Activated CD4-positive, alpha-beta T cell treated with anti-CD3 and anti-CD28 coated beads, Interleukin-2, amount 50 U/mL, for 1 hour (primary cell): ENCODE results near the gene DLL4.
"Not testable (repeated sequence)": the region's sequence is repeated elsewhere in the genome, so short reads cannot be mapped to it uniquely, and the experiment has no call there.

ENCODE experiments used
- DNase-seq: peaks from one replicate; pipeline ENCODE4 v3.0.0-alpha.2; 2020

DLL4 gene

GRCh38 chr15:40943764-40944365 lies 14.7 kb downstream of the DLL4 start:
- no peak for DNase-seq

GRCh38 chr15:40944510-40945296 lies 15.6 kb downstream of the DLL4 start:
- no peak for DNase-seq

- DNase-seq: no peak
Measured at GRCh38 chr15:40948706-40949473, 19.8 kb downstream of the DLL4 start.

- no peak for DNase-seq
Measured at GRCh38 chr15:40949756-40950207, 20.6 kb downstream of the DLL4 start.

- DNase-seq: no peak
Measured at GRCh38 chr15:40951764-40952163, 22.6 kb downstream of the DLL4 start.

- DNase-seq: no peak
Measured at GRCh38 chr15:40952301-40952900, 23.3 kb downstream of the DLL4 start.

- peak; percentile 94 for DNase-seq
Measured at GRCh38 chr15:40952901-40953712, 24.0 kb downstream of the DLL4 start, which contains the start of gene CHAC1. CHAC1 (plus strand) TSS chr15:40953471; CDS start chr15:40953584, 113 bp downstream.

- no peak for DNase-seq
Measured at GRCh38 chr15:40953713-40954074, 24.6 kb downstream of the DLL4 start.

- not testable (repeated sequence) for DNase-seq
Measured at GRCh38 chr15:40954158-40954848, 25.2 kb downstream of the DLL4 start.

GRCh38 chr15:40955141-40955903 lies 26.2 kb downstream of the DLL4 start:
- no peak for DNase-seq

- DNase-seq: no peak
Measured at GRCh38 chr15:40955930-40956540, 26.9 kb downstream of the DLL4 start.

- no peak for DNase-seq
Measured at GRCh38 chr15:40956541-40956982, 27.4 kb downstream of the DLL4 start.

- DNase-seq: no peak
Measured at GRCh38 chr15:40957041-40957555, 28.0 kb downstream of the DLL4 start.

- no peak for DNase-seq
Measured at GRCh38 chr15:40957581-40958051, 28.5 kb downstream of the DLL4 start.

GRCh38 chr15:40958146-40958545 lies 29.0 kb downstream of the DLL4 start:
- no peak for DNase-seq

- no peak for DNase-seq
Measured at GRCh38 chr15:40958723-40959122, 29.6 kb downstream of the DLL4 start.

GRCh38 chr15:40959331-40960141 lies 30.4 kb downstream of the DLL4 start:
- no peak for DNase-seq

- DNase-seq: no peak
Measured at GRCh38 chr15:40960151-40960885, 31.2 kb downstream of the DLL4 start.
